Amniotic stem cell (primary cell): ENCODE data around the gene CASZ1.

Experiments used
- DNase-seq: peaks from one replicate; lab custom pipeline; 2025; lab: John Stamatoyannopoulos, UW

The CASZ1 gene

GRCh38 chr1:10775763-10776162 lies 20.7 kb downstream of the CASZ1 start:
- no peak for DNase-seq

GRCh38 chr1:10774615-10775310 lies 21.7 kb downstream of the CASZ1 start:
- no peak for DNase-seq

- DNase-seq, result no peak
Measured at GRCh38 chr1:10773851-10774614, 22.4 kb downstream of the CASZ1 start.

DNA sequence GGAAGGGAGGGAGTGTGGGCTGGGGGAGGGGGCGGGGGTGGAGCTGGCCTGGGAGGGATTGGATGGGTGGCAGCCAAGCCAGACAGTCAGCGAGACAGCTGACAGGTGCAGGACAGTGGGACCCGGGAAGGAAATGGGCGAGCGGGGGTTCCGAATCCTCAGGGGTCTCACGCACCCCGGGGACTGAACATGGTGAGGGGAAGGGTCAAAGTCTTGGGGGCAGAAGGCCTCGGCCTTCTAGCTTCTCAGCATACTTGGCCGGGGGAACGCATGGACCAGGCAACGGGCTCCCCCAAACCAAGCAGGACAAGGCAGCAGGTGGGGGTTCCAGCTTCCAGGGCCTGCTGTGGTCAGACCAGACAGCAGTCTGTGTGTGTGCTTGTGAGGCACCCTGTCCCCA lies 23.1 kb downstream of the CASZ1 start:
- no peak for DNase-seq

DNA sequence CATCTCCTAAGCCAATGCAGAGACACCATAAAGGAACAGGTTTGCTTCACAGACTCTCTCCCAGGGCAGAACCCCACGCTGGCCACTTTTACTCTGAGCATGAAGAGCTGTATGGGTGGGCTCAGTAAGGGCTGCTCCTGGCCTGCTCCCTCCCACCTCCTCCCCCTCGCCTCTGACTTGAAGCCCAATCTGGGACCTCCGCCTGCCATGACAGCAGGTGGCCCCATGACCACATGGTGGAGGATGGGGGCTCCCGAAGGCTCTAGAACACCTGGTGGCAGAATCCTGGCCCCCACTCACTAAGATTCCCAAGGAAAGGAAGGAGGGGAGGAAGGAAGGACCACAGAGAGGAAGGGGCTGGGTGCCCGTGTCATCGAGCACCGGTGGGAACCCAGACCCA lies 23.7 kb downstream of the CASZ1 start:
- no peak for DNase-seq

GRCh38 chr1:10771789-10772188 lies 24.7 kb downstream of the CASZ1 start:
- DNase-seq, result no peak

- no peak for DNase-seq
Measured at GRCh38 chr1:10768552-10768951, 27.9 kb downstream of the CASZ1 start.

- no peak for DNase-seq
Measured at GRCh38 chr1:10767282-10767681, 29.2 kb downstream of the CASZ1 start.

- no peak for DNase-seq
Measured at GRCh38 chr1:10765734-10766478, 30.5 kb downstream of the CASZ1 start.

DNA sequence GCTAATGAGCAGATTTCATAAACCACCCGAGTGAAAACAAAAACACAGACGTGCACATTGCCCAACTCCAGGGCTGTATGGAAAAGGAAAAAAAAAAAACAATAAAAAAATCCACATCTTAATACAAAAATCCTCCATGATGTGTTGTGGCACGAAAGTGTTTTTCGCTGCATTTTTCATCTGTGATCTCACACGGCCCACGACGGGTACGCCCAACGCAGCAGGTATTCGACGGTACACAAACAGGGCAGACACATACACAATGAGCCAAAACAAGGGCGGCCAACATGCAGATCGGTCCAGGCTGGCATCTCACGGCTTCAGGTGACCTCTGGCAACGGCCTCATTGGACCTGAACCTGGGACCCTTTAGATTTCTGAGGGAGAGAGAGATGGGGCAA lies 31.1 kb downstream of the CASZ1 start:
- no peak for DNase-seq

DNA sequence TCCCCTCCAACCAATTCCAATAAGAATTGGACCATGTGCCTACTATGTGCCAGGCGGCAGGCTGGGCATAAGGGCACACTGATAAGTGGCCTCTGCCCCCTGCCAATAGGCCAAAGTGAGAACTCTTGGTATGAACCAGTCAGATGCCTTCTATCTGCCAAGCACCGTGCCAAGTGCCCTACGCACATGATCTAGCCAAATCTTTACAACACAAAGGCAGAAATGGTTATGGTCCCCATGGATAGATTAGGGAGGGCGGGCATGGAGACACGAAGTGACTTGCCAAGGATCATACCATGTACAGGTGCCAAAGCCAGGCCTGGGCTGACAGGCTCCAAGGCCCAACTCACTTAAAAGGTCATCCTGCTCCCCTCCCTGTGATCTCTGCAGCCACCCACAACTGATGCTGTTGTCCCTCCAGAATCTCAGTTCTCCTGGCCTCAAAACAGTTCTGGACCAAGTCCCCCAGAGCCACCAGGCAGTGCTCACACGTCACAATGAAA lies 32.1 kb downstream of the CASZ1 start:
- DNase-seq, result no peak

GRCh38 chr1:10762875-10763274 lies 33.6 kb downstream of the CASZ1 start:
- no peak for DNase-seq

DNA sequence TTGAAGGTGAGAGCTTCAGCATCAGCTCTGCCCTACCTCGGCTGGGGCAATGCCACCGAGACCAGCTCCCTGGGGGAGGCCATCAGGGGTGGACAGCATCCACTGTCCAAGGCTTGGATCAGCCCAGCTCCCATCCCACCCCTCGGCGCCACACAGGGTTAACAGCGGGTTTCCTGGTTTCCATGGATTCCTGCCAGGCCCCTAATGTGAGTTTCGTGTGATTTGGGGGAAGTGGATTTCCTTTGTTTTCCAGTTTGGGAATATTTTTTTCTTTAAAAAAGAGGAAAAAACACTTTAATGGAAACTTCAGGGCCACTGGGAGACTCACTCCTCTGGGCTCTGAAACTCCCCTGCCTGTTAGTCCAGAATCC lies 34.3 kb downstream of the CASZ1 start:
- no peak for DNase-seq

- DNase-seq, result no peak
Measured at GRCh38 chr1:10761503-10762152, 34.8 kb downstream of the CASZ1 start.

DNA sequence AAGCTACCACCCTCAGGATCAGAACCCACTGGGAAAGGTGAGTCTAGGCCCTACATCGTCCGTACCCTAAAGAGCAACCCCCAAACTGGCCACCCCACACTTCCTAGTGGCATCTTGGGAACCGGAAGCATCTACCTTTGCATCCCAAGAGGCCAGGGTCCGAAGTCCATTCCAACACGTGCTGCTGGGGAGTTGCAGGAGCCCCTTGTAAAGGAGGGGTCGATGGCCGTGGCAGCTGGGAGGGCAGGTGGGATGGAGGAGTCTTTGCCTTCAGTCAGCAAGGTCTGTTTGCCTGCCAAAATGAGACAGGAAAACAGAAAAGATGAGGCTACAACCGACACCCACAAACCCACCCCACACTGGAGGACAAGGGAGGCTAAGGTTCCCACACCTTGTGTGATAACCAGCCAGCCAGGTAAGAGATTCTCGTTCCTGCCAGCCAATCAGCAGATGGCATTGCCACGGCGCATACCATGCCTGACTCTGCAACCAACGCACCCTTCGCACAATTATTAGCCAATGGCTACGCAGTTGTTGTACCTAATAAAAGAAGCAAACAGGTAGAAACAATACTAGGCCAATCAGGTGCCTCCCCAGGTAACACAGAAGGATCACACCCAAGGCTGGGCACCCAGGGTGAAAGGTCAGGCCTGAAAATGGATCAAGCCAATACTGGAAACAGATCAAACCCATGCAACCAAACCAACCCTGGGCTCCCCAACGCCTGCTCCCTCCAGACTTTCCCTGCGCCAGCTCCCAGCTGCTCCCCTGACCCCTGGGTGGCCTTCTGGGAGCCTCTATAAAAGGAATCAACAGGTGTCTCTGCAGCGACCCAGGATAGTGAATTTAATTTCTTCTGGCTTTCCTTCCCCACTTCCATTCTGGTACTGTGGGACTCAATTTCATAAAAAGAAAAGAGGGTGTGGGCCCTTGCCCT lies 35.6 kb downstream of the CASZ1 start:
- no peak for DNase-seq

GRCh38 chr1:10759413-10760200 lies 36.8 kb downstream of the CASZ1 start:
- no peak for DNase-seq

DNA sequence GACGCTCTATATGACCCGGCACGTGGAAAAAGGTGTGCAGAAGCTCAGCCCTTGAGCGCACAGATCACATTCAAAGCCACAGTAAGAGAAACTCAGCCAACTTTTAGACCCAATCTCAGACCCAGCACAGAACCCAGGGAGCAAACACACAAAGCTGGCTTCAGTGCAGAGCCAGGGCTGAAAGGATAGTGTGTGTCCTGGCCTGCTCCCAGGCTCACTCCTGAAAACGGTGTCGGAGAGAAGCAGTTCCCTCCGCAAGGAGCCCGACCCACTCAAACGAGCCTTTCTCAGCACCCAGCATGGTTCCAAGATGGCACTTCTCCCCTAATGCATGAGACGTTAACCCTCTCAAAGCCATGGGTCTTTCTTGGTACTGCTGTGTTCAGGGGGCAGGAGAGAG lies 39.6 kb downstream of the CASZ1 start:
- DNase-seq, result no peak

GRCh38 chr1:10755970-10756521 lies 40.4 kb downstream of the CASZ1 start:
- DNase-seq, result no peak

- DNase-seq, result no peak
Measured at GRCh38 chr1:10754568-10755329, 41.7 kb downstream of the CASZ1 start.
